GM23338 (cell line): Measurements from ENCODE around the gene CTSC. TPM values are rescaled to one million over a fixed set of nuclear protein-coding genes. Genes with fewer than 3 reads are reported as not detected.

ENCODE experiments used
- ATAC-seq: fragments of 200-7000 bp; cut with Tn5 transposase; 3 replicates; pipeline ENCODE4 v1.9.1; 2020
- DNase-seq: peaks from one replicate; pipeline ENCODE4 v3.0.0-alpha.2; 2015; ENCODE audit warnings: low spot score
- H2AFZ ChIP-seq: fragments of 200-600 bp; sonication (generic); 2 replicates; pipeline ENCODE4 v1.8.0; 2016; ENCODE audit warnings: antibody characterized with exemption, mild to moderate bottlenecking, moderate library complexity
- H3F3A ChIP-seq: fragments of 200-600 bp; sonication (generic); replicated peaks from 2 replicates; pipeline ENCODE4 v1.8.0; 2017; ENCODE audit warnings: antibody characterized with exemption, mixed run types, low read depth
- H3K27ac ChIP-seq: fragments of 200-600 bp; sonication (generic); 2 replicates; pipeline ENCODE4 v1.6.1; 2016; ENCODE audit warnings: low read depth
- H3K27me3 ChIP-seq: fragments of 200-600 bp; sonication (generic); 2 replicates; pipeline ENCODE4 v1.8.0; 2016; ENCODE audit warnings: mild to moderate bottlenecking, mixed run types, moderate library complexity; ENCODE audit not compliant: insufficient read depth
- H3K36me3 ChIP-seq: fragments of 200-600 bp; sonication (generic); 2 replicates; pipeline ENCODE4 v1.8.0; 2016; ENCODE audit warnings: mild to moderate bottlenecking; ENCODE audit not compliant: insufficient read depth
- H3K4me1 ChIP-seq: fragments of 200-600 bp; sonication (generic); 2 replicates; pipeline ENCODE4 v1.8.0; 2016; ENCODE audit warnings: mild to moderate bottlenecking, moderate library complexity; ENCODE audit not compliant: insufficient read depth
- H3K4me2 ChIP-seq: fragments of 200-600 bp; sonication (generic); 2 replicates; pipeline ENCODE4 v1.7.1; 2017; ENCODE audit warnings: mixed run types
- H3K4me3 ChIP-seq: fragments of 200-600 bp; sonication (generic); 2 replicates; pipeline ENCODE4 v1.6.1; 2016; ENCODE audit warnings: mixed run types
- H3K79me2 ChIP-seq: fragments of 200-600 bp; sonication (generic); replicated peaks from 2 replicates; pipeline ENCODE4 v1.8.0; 2017; ENCODE audit warnings: mild to moderate bottlenecking; ENCODE audit not compliant: insufficient read depth
- H3K9me2 ChIP-seq: fragments of 200-600 bp; sonication (generic); 2 replicates; pipeline ENCODE4 v1.8.0; 2017; ENCODE audit not compliant: insufficient read depth
- H4K20me1 ChIP-seq: fragments of 200-600 bp; sonication (generic); replicated peaks from 2 replicates; pipeline ENCODE4 v1.8.0; 2017; ENCODE audit warnings: mild to moderate bottlenecking; ENCODE audit not compliant: insufficient read depth
- H3K27ac Mint-ChIP-seq: 2 replicates; pipeline ENCODE4 v1.8.0; 2020; ENCODE audit warnings: inconsistent platforms, mild to moderate bottlenecking, moderate library complexity, mixed read lengths
- H3K27me3 Mint-ChIP-seq: 3 replicates; pipeline ENCODE4 v1.8.0; 2022; ENCODE audit warnings: low read depth, mild to moderate bottlenecking, moderate library complexity, mixed read lengths, inconsistent platforms; ENCODE audit not compliant: insufficient read depth, poor library complexity
- H3K36me3 Mint-ChIP-seq: 3 replicates; pipeline ENCODE4 v1.8.0; 2021; ENCODE audit warnings: low read depth, mild to moderate bottlenecking, inconsistent platforms, moderate library complexity, mixed read lengths
- H3K4me1 Mint-ChIP-seq: 3 replicates; pipeline ENCODE4 v1.8.0; 2020; ENCODE audit warnings: mild to moderate bottlenecking, inconsistent platforms, mixed read lengths
- H3K4me3 Mint-ChIP-seq: 3 replicates; pipeline ENCODE4 v1.8.0; 2021; ENCODE audit warnings: moderate library complexity, mild to moderate bottlenecking, inconsistent platforms, mixed read lengths
- H3K9me3 Mint-ChIP-seq: 3 replicates; pipeline ENCODE4 v1.8.0; 2020; ENCODE audit warnings: moderate library complexity, mild to moderate bottlenecking, inconsistent platforms, mixed read lengths
- CREB1 ChIP-seq: fragments of 250-450 bp; sonication (Bioruptor Pico); IDR thresholded peaks from 2 replicates; pipeline ENCODE4 v1.5.0; 2020; ENCODE audit warnings: low read depth, mild to moderate bottlenecking, moderate library complexity
- CTCF ChIP-seq, 2 experiments: fragments of 200-600 bp in 1 of 2; sonication (generic) in 1 of 2; conservative IDR thresholded peaks; 2 replicates each; pipeline versions ENCODE4 v1.5.1 to v1.6.1; 2016 to 2017; ENCODE audit warnings: antibody characterized with exemption in 2 of 2, low read depth in 2 of 2, mild to moderate bottlenecking in 2 of 2, moderate library complexity in 1 of 2
- EZH2 ChIP-seq: fragments of 200-600 bp; sonication (generic); IDR thresholded peaks from one replicate; pipeline ENCODE4 v1.8.0; 2017; ENCODE audit warnings: antibody characterized with exemption, mild to moderate bottlenecking, low read depth; ENCODE audit not compliant: unreplicated experiment
- EZH2phosphoT487 ChIP-seq: fragments of 200-600 bp; sonication (generic); IDR thresholded peaks from one replicate; pipeline ENCODE4 v1.8.1; 2018; ENCODE audit warnings: antibody characterized with exemption; ENCODE audit not compliant: unreplicated experiment
- JUNB ChIP-seq: IDR thresholded peaks from one replicate; pipeline ENCODE4 v1.6.1; 2016; ENCODE audit warnings: antibody characterized with exemption; ENCODE audit not compliant: unreplicated experiment
- NANOG ChIP-seq: IDR thresholded peaks from 2 replicates; pipeline ENCODE4 v1.6.1; 2016; ENCODE audit warnings: antibody characterized with exemption, borderline replicate concordance
- POLR2AphosphoS5 ChIP-seq: IDR thresholded peaks from 2 replicates; pipeline ENCODE4 v1.6.1; 2016; ENCODE audit warnings: antibody characterized with exemption, low read depth
- REST ChIP-seq: IDR thresholded peaks from one replicate; pipeline ENCODE4 v1.6.1; 2018; ENCODE audit warnings: antibody characterized with exemption; ENCODE audit not compliant: unreplicated experiment
- STAT1 ChIP-seq: IDR thresholded peaks from one replicate; pipeline ENCODE4 v1.6.1; 2016; ENCODE audit warnings: antibody characterized with exemption; ENCODE audit not compliant: unreplicated experiment
- ZNF114 ChIP-seq: fragments of 250-450 bp; sonication (Bioruptor Pico); IDR thresholded peaks from 2 replicates; pipeline ENCODE4 v1.5.0; 2020; ENCODE audit warnings: mild to moderate bottlenecking, moderate library complexity
- ZNF331 ChIP-seq: fragments of 250-450 bp; sonication (Bioruptor Pico); IDR thresholded peaks from 2 replicates; pipeline ENCODE4 v1.5.0; 2020; ENCODE audit warnings: low read depth, mild to moderate bottlenecking, moderate library complexity
- polyA plus RNA-seq: library from polyadenylated mRNA; unstranded; fragments of >200 nt; fragmentation: Nextera tagmentation; extraction: Ambion mirVana; gene quantifications from 2 replicates; pipeline ENCODE4 v1.2.1, GENCODE V29; 2016
- total RNA-seq: library from RNA; depleted of rRNA; stranded (reverse); fragments of >200 nt; shearing (Covaris generic); gene quantifications from 2 replicates; pipeline ENCODE4 v1.2.3, GENCODE V29; 2014
- TF ChIP-seq, protein P1 (sequence below): fragments of 250-450 bp; sonication (Bioruptor Pico); IDR thresholded peaks from 2 replicates; pipeline ENCODE4 v1.5.0; 2020; ENCODE audit warnings: mild to moderate bottlenecking, moderate library complexity

The CTSC gene
- total and polyA plus RNA-seq, 2 experiments from 2014 or later = 408 to 444 TPM

- TF ChIP-seq CTCF (conservative IDR thresholded peaks at IDR 0.05; ENCODE audit: low read depth in 2 of 2) (no peak), ZNF331 (CRISPR knock-in tag) (no peak), JUNB (no peak), EZH2phosphoT487 (no peak), STAT1 (no peak), NANOG (no peak), REST (no peak), POLR2AphosphoS5 (no peak)
These were observed 21.5 kb downstream of the CTSC start (continued) for GRCh38 chr11:88315981-88316441.

GRCh38 chr11:88315015-88315414 lies 22.5 kb downstream of the CTSC start:
- Histone ChIP-seq H3F3A (no peaks in the 10 kb centered on the region), H3K27ac (no peak overlapping the region), H2AFZ (no peak overlapping the region), H3K4me2 (no peak overlapping the region), H3K79me2 (peaks cover 96% of the 10 kb centered on the region), H3K9me2 (no peaks in the 10 kb centered on the region), H4K20me1 (peaks cover 25% of the 10 kb centered on the region), H3K4me1 (peaks cover 72% of the 10 kb centered on the region), H3K27me3 (no peaks in the 10 kb centered on the region), H3K4me3 (no peak overlapping the region), H3K36me3 (peaks cover 14% of the 10 kb centered on the region; the same call in 1 of the 2 replicates)
- H3K27me3 Mint-ChIP-seq = peaks cover 5% of the 10 kb centered on the region
- H3K4me1 Mint-ChIP-seq = peaks cover 80% of the 10 kb centered on the region
- peaks cover 62% of the 10 kb centered on the region for H3K36me3 Mint-ChIP-seq
- ATAC-seq = no peak
- DNase-seq = no peak
- H3K9me3 Mint-ChIP-seq = no peaks in the 10 kb centered on the region
- no peak overlapping the region for H3K4me3 Mint-ChIP-seq
- peak overlapping the region; percentile 81 for H3K27ac Mint-ChIP-seq
- TF ChIP-seq CREB1 (no peak), JUNB (no peak), ZNF114 (no peak), EZH2 (no peak), POLR2AphosphoS5 (no peak)
- TF ChIP-seq, protein P1, sequence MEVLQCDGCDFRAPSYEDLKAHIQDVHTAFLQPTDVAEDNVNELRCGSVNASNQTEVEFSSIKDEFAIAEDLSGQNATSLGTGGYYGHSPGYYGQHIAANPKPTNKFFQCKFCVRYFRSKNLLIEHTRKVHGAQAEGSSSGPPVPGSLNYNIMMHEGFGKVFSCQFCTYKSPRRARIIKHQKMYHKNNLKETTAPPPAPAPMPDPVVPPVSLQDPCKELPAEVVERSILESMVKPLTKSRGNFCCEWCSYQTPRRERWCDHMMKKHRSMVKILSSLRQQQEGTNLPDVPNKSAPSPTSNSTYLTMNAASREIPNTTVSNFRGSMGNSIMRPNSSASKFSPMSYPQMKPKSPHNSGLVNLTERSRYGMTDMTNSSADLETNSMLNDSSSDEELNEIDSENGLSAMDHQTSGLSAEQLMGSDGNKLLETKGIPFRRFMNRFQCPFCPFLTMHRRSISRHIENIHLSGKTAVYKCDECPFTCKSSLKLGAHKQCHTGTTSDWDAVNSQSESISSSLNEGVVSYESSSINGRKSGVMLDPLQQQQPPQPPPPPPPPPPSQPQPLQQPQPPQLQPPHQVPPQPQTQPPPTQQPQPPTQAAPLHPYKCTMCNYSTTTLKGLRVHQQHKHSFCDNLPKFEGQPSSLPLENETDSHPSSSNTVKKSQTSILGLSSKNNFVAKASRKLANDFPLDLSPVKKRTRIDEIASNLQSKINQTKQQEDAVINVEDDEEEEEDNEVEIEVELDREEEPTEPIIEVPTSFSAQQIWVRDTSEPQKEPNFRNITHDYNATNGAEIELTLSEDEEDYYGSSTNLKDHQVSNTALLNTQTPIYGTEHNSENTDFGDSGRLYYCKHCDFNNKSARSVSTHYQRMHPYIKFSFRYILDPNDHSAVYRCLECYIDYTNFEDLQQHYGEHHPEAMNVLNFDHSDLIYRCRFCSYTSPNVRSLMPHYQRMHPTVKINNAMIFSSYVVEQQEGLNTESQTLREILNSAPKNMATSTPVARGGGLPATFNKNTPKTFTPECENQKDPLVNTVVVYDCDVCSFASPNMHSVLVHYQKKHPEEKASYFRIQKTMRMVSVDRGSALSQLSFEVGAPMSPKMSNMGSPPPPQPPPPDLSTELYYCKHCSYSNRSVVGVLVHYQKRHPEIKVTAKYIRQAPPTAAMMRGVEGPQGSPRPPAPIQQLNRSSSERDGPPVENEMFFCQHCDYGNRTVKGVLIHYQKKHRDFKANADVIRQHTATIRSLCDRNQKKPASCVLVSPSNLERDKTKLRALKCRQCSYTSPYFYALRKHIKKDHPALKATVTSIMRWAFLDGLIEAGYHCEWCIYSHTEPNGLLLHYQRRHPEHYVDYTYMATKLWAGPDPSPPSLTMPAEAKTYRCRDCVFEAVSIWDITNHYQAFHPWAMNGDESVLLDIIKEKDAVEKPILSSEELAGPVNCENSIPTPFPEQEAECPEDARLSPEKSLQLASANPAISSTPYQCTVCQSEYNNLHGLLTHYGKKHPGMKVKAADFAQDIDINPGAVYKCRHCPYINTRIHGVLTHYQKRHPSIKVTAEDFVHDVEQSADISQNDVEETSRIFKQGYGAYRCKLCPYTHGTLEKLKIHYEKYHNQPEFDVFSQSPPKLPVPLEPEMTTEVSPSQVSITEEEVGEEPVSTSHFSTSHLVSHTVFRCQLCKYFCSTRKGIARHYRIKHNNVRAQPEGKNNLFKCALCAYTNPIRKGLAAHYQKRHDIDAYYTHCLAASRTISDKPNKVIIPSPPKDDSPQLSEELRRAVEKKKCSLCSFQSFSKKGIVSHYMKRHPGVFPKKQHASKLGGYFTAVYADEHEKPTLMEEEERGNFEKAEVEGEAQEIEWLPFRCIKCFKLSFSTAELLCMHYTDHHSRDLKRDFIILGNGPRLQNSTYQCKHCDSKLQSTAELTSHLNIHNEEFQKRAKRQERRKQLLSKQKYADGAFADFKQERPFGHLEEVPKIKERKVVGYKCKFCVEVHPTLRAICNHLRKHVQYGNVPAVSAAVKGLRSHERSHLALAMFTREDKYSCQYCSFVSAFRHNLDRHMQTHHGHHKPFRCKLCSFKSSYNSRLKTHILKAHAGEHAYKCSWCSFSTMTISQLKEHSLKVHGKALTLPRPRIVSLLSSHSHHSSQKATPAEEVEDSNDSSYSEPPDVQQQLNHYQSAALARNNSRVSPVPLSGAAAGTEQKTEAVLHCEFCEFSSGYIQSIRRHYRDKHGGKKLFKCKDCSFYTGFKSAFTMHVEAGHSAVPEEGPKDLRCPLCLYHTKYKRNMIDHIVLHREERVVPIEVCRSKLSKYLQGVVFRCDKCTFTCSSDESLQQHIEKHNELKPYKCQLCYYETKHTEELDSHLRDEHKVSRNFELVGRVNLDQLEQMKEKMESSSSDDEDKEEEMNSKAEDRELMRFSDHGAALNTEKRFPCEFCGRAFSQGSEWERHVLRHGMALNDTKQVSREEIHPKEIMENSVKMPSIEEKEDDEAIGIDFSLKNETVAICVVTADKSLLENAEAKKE (CRISPR knock-in tag) = no peak
